HG03521 (cell line): ENCODE results near the gene PLA2G6.
"Not testable (repeated sequence)": the region's sequence is repeated elsewhere in the genome, so short reads cannot be mapped to it uniquely, and the experiment has no call there.

Source experiments
- ATAC-seq: cut with Tn5 transposase; IDR thresholded peaks from one replicate; pipeline ENCODE4 v1.9.1; 2021; ENCODE audit warnings: mild to moderate bottlenecking, moderate library complexity; ENCODE audit not compliant: unreplicated experiment

Gene PLA2G6

DNA sequence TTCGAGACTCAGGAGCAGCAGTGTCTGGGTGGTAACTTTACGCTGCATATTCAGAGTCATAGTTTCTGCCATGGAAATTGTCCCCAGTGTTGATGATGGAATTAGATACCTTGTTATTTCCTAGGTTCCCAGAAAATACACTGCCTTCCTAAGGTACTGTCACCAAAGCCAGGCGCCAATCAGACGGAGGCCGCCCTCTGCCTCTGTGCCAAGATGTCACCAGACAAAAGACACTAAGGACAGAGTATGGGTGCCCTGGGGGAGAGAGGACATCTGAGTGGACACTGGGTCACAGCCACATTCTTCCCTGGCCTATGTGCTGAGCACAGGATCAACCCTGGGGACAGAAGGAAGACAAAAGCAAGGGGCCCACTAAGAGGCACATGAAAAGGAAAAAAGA, 11.2 kb downstream of the PLA2G6 start:
- ATAC-seq, result no peak

DNA sequence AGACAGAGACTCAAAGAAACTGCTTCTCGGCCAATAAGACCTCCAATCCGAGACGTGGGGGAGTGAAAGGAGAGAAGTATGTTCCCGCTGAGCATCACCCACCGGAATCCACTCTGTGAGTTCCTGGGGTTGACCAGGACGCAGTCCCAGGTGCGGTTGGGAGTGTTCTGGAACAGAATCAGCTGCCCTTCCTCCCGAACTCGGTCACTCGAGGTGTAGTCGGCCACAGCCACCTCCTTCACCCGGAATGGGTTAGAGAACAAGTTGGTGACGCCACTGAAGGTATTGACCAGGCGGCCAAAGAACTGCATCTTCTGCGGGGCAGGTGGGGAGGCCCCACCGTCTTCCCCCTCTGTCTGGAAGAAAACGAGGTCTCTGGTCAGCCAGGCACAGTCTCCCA, 12.5 kb downstream of the PLA2G6 start:
- ATAC-seq, result no peak

DNA sequence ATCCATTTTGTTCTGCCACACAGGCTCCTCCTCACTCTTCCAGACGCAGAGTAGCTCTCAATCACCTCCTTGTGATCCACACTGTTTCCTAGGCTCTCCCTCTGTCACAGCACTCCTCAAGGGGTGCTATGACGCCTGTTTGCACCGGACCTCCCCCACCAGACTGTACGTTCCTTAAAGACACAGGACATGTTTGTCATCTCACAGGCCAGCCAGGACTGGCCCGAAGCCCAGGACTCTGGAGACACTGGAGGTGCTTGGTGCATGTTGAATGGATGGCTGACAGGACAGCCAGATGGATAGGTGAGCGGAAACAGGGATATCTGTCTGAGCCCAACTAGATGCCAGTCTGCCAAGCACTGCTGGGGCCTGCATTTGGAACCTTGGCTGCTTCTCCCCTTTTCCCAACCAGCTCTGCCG, 13.6 kb downstream of the PLA2G6 start:
- ATAC-seq, result no peak

DNA sequence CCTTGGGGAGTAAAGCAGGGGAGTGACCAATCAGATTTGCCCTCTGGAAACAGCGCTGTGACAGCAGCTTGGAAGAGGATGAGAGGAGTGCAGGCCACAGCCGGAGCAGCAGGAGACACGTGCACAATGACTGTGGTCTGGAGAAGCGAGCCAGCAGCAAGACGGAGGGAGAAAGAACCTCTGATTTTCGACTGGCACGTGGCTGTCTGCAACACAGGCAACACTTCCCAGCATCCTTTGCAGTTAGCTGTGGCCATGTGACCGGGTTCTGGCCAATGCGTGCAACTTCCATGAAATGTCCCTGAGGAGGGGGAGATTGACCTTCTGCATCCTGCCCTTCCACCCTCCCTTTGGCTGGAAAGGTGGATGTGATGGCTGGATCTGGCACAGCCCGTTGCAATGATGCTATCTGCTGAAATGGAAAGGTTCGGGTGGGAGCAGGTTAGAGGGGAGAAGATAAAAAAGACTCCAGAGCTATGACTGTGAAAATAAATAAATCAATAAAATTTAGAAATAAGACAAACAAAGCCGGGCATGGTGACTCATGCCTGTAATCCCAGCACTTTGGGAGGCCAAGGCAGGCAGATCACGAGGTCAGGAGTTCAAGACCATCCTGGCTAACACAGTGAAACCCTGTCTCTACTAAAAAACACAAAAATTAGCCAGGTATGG, 15.6 kb downstream of the PLA2G6 start:
- no peak for ATAC-seq

DNA sequence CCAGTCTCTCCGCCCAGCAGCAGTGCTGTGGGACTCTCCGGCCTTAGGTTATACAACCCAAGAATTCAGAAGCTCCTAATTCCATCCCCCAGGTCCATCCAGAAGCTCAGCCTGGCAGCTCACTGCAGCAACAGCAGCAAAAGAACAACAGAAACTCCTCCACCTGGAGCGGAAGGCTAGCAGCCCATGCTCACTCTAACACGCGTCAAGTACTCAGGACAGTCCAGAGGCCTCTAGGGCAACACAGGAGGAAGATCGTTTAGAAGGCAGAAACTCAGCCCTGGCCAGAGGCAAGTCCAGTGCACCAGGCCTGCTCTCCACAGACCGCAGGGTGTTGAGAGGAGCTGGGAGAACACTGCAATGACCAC, 17.1 kb downstream of the PLA2G6 start:
- no peak for ATAC-seq

DNA sequence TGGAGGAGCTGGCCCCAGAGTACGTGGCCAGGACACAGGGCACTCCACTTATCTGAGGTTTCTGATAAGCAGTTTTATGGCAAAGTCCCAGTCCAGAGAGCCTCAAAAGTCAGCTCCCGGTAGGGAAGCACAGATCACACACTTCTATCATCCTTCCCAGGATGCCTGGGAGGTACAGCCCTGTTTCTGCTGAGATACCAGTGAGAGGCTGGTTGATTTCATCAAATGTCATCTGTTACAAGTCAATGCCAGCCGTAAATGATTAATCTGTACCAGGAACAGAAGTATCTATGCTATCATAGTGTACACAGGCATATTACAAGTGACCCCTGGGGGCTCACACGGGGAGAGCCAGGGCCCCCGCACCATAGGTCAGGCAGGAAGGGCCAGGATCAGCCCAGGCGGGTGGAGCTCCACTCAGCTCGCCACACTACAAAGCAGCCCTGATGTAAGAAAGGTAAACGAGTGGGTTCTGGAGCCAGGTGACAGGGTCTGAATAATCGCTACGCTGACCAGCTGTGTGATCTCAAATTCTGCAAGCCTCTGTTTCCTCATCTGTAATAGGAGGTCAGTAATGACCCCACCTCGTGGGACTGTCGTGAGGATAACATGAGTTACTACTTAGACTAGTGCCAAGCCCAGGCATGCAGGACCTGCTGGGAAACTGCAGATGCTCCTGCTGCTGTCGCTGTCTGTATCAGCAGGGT, 17.6 kb downstream of the PLA2G6 start:
- ATAC-seq, result no peak

DNA sequence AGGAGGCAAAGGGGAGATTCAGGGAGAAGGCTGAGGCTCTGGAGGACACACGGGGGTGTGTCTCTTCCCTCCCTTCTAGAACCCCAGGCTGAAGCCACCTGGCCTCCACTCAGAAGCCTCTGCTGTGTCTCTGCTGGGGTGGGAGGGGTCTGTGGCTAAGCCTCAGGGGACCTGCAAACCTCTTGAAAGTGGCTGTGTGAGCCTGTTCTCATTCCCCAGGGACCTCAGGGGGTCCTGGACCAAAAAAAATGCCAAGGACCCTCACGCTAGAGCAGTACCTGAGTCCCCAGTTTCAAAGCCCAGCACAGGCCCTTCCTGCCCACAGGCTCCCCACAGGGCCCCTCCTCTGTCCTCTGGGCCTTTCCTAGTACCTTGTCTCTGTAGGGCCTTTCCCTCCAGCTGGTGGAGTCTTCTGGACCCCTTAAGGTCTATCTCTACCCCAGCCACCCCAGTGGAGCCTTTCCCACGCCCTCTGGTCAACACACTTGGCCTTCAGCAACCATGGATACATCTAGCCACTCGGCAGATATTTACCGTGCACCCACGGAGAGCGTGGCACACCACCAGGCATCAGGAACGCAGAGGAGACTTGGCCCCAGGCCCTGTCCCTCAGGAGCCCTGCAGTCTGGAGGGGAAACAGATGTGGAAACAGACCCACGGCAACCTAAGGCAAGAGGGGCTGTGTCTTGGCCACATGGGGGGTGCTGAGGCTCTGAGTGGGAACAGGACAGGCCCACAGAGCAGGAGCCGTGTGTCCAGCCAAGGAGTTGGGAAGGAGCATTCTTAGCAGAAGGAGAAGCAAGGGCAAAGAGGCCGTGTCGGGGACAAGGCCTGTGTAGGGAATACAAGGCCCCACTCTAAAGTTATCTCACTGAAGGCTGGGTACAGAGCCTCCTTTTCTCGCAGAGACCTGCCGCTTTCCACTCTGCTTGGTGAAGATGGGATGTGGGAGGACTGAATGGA, 18.5 kb downstream of the PLA2G6 start:
- no peak for ATAC-seq

DNA sequence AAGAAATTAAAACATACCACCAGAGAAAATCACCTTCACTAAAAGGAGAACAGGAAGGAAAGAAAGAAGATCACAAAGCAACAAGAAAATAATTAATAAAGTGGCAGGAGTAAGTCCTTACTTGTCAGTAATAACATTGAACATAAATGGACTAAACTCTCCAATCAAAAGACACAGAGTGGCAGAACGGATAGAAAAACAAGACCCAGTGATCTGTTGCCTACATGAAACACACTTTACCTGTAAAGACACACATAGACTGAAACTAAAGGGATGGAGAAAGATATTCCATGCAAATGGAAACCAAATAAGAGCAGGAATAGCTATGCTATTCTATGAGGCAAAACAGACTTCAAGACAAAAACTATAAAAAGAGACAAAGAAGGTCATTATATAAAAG, 25.9 kb downstream of the PLA2G6 start:
- ATAC-seq, result no peak

DNA sequence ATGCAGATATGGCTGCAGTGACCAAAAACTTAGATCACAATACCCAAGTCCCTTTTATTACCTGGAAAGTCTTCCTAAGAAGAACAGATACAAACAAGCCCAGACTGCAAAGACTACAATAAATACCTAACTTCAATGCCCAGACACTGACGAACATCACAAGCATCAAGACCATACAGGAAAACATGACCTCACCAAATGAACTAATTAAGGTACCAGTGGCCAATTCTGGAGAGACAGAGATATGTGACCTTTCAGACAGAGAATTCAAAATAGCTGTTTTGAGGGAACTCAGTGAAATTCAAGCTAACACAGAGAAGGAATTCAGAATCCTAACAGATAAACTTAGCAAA, 27.1 kb downstream of the PLA2G6 start:
- ATAC-seq, result not testable (repeated sequence)

DNA sequence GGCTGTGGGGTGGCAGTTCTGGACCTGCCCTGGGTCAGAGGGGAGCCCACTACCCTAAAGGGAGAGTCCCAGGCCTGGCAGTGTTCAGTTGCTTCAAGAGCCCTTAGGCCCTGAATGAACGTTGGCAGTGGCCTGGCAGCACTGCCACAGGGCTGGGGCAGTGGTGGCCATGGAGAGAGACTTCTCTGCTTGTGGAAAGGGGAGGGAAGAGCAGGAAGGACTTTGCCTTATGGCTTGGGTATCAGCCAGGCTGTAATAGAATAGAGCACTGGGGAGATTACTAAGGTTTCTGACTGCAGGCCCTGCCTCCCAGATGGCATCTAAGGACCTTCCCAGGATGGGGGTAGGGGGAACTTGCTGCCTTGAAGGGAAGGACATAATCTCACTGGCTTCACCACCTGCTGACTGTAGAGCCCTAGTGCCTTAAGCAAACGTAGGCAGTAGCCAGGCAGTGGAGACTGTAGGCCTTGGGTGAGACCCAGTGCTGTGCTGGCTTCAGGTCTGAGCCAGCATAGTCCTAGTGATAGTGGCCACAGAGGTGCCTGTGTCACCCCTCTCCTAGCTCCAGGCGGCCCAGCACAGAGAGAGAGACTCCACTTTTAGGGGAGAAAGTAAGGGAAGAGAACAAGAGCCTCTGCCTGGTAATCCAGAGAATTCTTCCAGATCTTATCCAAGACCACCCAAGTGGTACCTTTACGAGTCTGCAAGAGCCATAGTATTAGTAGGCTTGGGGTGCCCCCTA, 27.6 kb downstream of the PLA2G6 start:
- ATAC-seq, result no peak

DNA sequence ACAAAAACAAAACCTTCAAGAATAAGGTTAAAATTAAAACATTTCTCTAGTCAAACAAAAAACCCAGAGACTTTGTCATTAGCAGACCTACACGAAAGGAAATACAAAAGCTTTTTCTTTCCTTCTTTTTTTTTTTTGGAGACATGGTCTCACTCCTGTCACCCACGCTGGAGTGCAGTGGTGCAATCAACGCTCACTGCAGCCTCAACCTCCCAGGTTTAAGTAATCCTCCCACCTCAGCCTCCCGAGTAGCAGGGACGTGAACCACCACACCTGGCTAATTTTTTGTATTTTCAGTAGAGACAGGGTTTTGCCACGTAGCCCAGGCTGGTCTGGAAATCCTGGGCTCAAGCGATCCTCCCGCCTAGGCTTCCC, 30.5 kb downstream of the PLA2G6 start:
- no peak for ATAC-seq

DNA sequence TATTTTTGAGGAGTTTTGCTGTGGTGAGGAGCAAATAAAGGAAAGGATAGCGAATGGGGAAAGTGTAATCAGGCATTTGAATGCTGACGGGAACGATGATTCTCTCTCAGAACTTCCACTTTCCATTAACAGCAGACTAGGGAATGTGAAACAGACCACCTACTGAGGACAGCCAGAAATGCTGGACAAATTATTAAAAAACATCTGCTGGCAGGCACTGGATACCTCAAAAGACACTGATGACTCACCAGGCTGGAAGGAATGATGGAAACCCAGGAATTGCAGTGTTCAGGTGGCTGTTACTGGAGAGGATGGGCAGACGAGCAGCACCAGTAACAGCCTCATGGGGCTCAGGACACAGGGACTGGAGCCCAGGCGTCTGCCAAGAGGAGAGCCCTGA, 33.4 kb downstream of the PLA2G6 start:
- no peak for ATAC-seq

DNA sequence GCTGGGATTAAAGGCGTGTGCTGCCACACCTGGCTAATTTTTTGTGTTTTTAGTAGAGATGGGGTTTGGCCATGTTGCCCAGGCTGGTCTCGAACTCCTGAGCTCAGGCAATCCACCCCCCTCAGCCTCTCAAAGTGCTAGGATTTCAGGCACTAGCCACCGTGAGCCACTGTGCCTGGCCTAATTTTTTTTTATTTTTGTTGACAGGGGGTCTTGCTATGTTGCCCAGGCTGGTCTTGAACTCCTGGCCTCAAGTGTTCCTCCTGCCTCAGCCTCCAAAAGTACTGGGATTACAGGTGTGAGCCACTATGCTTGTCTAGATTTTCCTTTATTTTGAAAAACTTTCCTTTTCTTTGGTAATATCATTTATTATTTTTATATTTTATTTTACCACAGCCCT, 35.5 kb downstream of the PLA2G6 start:
- not testable (repeated sequence) for ATAC-seq

DNA sequence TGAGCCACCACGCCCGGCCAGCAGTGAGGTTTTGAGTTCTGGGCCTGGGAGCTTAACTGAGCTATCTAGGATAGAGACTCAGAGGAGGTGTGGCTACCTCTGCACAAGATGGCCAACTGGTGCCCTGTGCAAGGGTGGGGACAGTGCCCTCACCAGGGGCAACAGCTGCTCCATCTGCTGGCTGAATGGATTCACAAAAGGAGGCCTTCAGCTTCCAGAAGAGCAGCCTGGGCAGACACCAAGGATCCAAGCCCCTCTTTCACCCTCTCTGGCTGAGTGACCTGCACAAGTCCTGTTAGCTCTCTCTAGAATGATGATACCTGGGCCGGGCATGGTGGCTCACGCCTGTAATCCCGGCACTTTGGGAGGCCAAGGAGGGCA, 37.6 kb downstream of the PLA2G6 start:
- ATAC-seq, result no peak

DNA sequence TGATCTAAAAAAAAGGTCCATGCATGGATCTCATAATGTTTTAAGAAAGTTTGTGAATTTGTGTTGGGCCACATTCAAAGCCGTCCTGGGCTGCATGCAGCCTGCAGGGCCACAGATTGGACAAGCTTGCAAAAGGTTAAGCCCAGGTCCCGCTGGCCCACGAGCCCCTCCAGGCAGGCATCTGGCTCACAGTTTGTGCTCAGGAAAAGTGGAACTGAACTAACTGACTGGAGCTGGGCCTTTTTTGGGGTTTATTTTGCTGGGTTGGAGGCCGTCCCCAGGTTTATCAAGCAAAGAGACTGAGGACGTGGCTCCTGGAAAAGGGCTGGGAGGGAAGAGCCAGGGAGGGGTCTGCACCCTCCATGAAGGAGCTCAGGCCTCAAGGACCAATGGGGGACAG, 39.0 kb downstream of the PLA2G6 start:
- ATAC-seq, result no peak

DNA sequence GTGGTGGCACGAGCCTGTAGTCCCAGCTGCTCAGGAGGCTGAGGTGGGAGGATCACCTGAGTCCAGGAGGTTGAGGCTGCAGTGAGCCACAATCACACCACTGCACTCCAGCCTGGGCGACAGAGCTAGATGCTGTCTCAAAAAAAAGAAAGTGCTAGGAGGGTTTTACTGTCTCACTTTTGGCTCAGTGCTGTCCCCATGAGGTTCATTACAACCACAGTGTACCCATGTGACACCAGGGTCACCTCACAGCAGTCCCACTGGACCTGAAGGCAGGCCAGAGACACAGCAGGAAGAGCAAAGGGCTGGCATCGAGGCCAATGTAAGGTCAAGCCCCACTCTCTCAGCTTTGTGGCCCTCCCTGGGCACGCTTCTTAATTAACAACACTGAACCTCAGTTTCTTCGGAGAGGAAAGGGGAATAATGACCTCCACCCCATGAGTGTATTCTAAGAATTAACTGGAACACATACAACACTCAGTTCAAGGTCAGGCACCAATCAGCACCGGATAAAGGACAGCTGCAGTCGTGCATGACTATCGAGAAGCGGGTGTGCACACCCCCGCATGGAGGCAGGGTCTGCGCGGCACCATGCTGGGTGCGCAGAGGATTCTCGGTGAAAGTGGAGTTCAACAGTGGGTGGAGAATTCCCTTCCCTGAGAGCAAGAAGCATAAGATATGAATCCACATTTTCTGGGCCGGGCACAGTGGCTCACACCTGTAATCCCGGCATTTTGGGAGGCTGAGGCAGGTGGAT, 40.2 kb downstream of the PLA2G6 start:
- no peak for ATAC-seq

DNA sequence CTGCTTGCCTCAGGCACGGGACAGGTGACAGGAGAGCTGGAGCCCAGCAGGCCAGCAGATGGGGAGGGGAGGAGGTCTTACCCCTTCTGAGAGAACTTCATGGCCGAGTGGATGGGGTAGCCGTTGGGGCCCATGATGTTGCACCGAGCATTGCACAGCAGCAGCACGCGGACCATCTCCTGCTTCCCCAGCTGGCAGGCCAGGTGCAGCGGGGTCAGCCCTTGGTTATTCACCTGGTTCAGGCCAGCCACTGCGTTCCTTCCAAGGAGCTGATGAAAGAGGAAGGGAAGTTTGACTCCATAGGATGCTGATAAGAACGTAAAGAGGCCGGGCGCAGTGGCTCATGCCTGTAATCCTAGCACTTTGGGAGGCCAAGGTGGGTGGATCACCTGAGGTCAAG, 41.7 kb downstream of the PLA2G6 start:
- no peak for ATAC-seq

DNA sequence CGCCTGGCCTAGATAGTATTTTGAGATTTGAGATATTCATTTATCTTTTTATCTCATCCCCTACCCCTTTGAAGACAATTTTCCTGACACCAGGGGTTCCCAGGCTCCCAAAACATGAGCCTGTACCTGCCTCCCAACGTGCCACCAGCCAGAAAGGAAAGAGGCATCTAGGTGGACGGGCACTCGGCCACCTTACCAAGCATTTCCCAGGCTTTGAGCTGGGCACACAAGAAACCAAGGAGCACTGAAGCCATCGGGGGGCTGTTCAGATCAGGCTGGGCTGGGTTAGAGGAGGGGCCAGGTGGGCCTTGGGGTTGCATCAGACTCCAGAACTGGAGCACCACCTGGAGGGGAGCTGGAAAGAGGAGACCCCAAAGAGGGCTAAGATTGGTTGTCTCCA, 42.7 kb downstream of the PLA2G6 start:
- ATAC-seq, result no peak

DNA sequence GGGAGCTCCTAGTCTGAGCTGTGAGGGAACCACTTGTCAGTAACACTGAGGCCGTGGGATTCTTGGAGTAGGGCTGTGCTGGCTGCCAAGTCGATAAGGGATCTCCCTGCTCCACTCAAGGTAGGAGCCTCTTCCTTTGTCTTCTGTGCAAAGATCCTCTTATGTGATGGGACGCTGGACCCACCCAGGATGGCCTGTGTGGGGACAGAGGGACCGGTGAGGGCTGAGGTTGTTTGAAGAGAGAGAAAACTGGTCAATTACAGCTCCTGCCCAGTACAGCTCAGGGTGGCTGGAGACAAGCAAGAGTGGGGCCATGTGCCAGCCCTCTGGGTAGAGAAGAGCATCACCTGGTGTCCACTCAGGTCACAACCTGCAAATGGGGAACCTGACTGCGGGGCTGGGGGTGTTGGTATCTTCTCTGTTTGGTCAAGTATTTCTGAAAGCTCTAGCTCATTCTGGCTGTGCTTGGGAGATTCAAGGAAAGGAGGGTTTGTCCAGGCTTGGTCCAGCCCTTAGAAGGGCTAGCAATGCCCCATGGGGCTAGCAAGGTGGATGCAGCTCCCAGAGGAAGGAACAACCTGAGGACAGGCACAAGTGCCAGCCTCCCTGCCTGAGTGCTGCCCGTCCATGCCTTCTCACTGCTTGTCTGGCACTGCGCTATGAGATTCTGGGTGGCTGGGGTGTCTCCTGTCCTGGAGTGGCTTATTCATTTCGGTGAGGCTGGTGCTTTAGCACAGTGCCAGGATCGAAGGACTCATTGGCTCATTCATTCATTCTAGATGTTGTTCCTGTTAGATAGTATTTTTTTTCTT, 43.5 kb downstream of the PLA2G6 start:
- ATAC-seq, result no peak

DNA sequence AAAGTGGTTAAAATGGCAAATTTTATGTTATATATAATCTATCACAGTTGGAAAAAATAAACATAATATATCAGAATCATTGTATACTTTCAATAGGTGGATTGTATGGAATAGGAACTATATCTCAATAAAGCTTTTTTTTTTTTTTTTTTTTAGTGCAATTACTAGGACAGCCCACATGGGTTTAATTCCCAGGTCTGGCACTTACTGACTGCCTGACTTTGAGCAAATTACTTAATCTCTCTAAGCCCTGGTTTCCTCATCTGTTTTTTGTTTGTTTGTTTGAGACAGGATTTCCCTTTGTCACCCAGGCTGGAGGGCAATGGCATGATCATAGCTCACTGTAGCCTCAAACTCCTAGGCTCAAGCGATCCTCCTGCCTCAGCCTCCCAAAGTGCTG, 45.0 kb downstream of the PLA2G6 start:
- ATAC-seq, result no peak
